ENCODE data around the gene SOCS1. TPM values are rescaled to one million over a fixed set of nuclear protein-coding genes. Genes with fewer than 3 reads are reported as not detected.

Gene SOCS1
- total and polyA plus RNA-seq, 9 of the 15 experiments (the other 6 are each of a cell fraction or from before 2014, with no cell fraction given): 0.04 to 7.5 (median 2.3) TPM

GRCh38 chr16:11232852-11233726, 22.9 kb downstream of the SOCS1 start (continued):
- TF ChIP-seq ZNF318 (IDR thresholded peaks at IDR 0.05; ENCODE audit: borderline replicate concordance in 1 of 2, low read depth in 1 of 2) (no peak), DEAF1 (CRISPR knock-in tag; IDR thresholded peaks at IDR 0.05) (no peak), ELF4 (CRISPR knock-in tag; IDR thresholded peaks at IDR 0.05) (no peak), ZNF24 (IDR thresholded peaks at IDR 0.05) (no peak), ZNF717 (CRISPR knock-in tag; IDR thresholded peaks at IDR 0.05) (no peak), ZBTB1 (CRISPR knock-in tag; IDR thresholded peaks at IDR 0.05; ENCODE audit: borderline replicate concordance, low read depth) (peak; percentile 20; the same call in 1 of the 2 replicates), HDAC1 (IDR thresholded peaks at IDR 0.05) (peak in 1 of 2 experiments; percentile 72; a peak in 2 of 4 replicates), SMARCE1 (IDR thresholded peaks at IDR 0.05) (peak; percentile 55; the same call in 1 of the 2 replicates), RHOXF2B (CRISPR knock-in tag; conservative IDR thresholded peaks at IDR 0.05) (peak; percentile 78; the same call in 1 of the 2 replicates), NR2F6 (CRISPR knock-in tag; IDR thresholded peaks at IDR 0.05) (no peak), NFE2 (IDR thresholded peaks at IDR 0.05; ENCODE audit: low read depth) (peak; percentile 44; the same call in 1 of the 2 replicates), FOXP1 (CRISPR knock-in tag; IDR thresholded peaks at IDR 0.05) (peak; percentile 47; the same call in 1 of the 2 replicates), TBP (optimal IDR thresholded peaks at IDR 0.05; ENCODE audit: low read depth, low read length) (peak; percentile 72)
- TF ChIP-seq, protein P1, sequence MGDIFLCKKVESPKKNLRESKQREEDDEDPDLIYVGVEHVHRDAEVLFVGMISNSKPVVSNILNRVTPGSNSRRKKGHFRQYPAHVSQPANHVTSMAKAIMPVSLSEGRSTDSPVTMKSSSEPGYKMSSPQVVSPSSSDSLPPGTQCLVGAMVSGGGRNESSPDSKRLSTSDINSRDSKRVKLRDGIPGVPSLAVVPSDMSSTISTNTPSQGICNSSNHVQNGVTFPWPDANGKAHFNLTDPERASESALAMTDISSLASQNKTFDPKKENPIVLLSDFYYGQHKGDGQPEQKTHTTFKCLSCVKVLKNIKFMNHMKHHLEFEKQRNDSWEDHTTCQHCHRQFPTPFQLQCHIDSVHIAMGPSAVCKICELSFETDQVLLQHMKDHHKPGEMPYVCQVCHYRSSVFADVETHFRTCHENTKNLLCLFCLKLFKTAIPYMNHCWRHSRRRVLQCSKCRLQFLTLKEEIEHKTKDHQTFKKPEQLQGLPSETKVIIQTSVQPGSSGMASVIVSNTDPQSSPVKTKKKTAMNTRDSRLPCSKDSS (IDR thresholded peaks at IDR 0.05; ENCODE audit: low read depth, partially characterized antibody): no peak
- TF ChIP-seq, protein P2, sequence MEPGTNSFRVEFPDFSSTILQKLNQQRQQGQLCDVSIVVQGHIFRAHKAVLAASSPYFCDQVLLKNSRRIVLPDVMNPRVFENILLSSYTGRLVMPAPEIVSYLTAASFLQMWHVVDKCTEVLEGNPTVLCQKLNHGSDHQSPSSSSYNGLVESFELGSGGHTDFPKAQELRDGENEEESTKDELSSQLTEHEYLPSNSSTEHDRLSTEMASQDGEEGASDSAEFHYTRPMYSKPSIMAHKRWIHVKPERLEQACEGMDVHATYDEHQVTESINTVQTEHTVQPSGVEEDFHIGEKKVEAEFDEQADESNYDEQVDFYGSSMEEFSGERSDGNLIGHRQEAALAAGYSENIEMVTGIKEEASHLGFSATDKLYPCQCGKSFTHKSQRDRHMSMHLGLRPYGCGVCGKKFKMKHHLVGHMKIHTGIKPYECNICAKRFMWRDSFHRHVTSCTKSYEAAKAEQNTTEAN (CRISPR knock-in tag; IDR thresholded peaks at IDR 0.05): no peak

Data from K562 (cell line).